Measurements from ENCODE around the gene CLCN1.

- no peak for TF ChIP-seq CTCF (IDR thresholded peaks at IDR 0.05)
- no peak for TF ChIP-seq ZFX (IDR thresholded peaks at IDR 0.05; ENCODE audit: borderline replicate concordance)
These were observed 44.7 kb upstream of the CLCN1 start for GRCh38 chr7:143271240-143271639.

Measured in 22Rv1 (cell line).